Neural crest cell (in vitro differentiated cells): ENCODE results near the gene ASB2. TPM values are rescaled to one million over a fixed set of nuclear protein-coding genes. Genes with fewer than 3 reads are reported as not detected.

Experiments
- DNase-seq: peaks from one replicate; pipeline ENCODE4 v3.0.0; 2021; ENCODE audit warnings: low read depth, mixed read lengths, low spot score
- H3K27ac Mint-ChIP-seq: one replicate; pipeline ENCODE4 v1.8.0; 2021; ENCODE audit warnings: mild to moderate bottlenecking, mixed read lengths; ENCODE audit not compliant: unreplicated experiment
- H3K27me3 Mint-ChIP-seq: 2 replicates; pipeline ENCODE4 v1.8.0; 2021; ENCODE audit warnings: low read depth, mild to moderate bottlenecking, mixed read lengths
- H3K36me3 Mint-ChIP-seq: 2 replicates; pipeline ENCODE4 v1.8.0; 2021; ENCODE audit warnings: low read depth, mild to moderate bottlenecking, mixed read lengths
- H3K4me1 Mint-ChIP-seq: 2 replicates; pipeline ENCODE4 v1.8.0; 2021; ENCODE audit warnings: mixed read lengths
- H3K4me3 Mint-ChIP-seq: one replicate; pipeline ENCODE4 v1.8.0; 2021; ENCODE audit warnings: mild to moderate bottlenecking, mixed read lengths
- H3K9me3 Mint-ChIP-seq: 2 replicates; pipeline ENCODE4 v1.8.0; 2021; ENCODE audit warnings: mixed read lengths
- CTCF ChIP-seq: fragments of 200-600 bp; sonication (generic); conservative IDR thresholded peaks from 2 replicates; pipeline ENCODE4 v1.5.0; 2021; ENCODE audit warnings: antibody characterized with exemption, mild to moderate bottlenecking
- total RNA-seq: library from RNA; stranded (reverse); gene quantifications from 2 replicates; pipeline ENCODE4 v1.2.1, GENCODE V29; 2021

The ASB2 gene
- total RNA-seq, 1 donor from 2014 or later: 3.5 TPM

GRCh38 chr14:94016446-94016976, 40.1 kb upstream of the ASB2 start:
- H3K27ac Mint-ChIP-seq: no peak overlapping the region
- H3K4me3 Mint-ChIP-seq: no peak overlapping the region
- H3K36me3 Mint-ChIP-seq: no peaks in the 10 kb centered on the region
- H3K4me1 Mint-ChIP-seq: no peaks in the 10 kb centered on the region
- no peak for TF ChIP-seq CTCF
- H3K27me3 Mint-ChIP-seq: peaks cover 4% of the 10 kb centered on the region
- no peak for DNase-seq
- H3K9me3 Mint-ChIP-seq: no peaks in the 10 kb centered on the region

GRCh38 chr14:94015223-94015622, 38.9 kb upstream of the ASB2 start:
- Mint-ChIP-seq H3K4me1 (no peaks in the 10 kb centered on the region), H3K27ac (no peak overlapping the region), H3K4me3 (no peak overlapping the region), H3K9me3 (no peaks in the 10 kb centered on the region), H3K27me3 (peaks cover 4% of the 10 kb centered on the region), H3K36me3 (no peaks in the 10 kb centered on the region)
- TF ChIP-seq CTCF: no peak
- DNase-seq: no peak

GRCh38 chr14:94014382-94014781, 38.0 kb upstream of the ASB2 start:
- Mint-ChIP-seq H3K27ac (peak overlapping the region; percentile 78), H3K4me1 (no peaks in the 10 kb centered on the region), H3K4me3 (no peak overlapping the region), H3K27me3 (peaks cover 9% of the 10 kb centered on the region), H3K9me3 (no peaks in the 10 kb centered on the region), H3K36me3 (no peaks in the 10 kb centered on the region)
- TF ChIP-seq CTCF: no peak
- no peak for DNase-seq

- Mint-ChIP-seq H3K36me3 (no peaks in the 10 kb centered on the region), H3K9me3 (no peaks in the 10 kb centered on the region), H3K4me3 (no peak overlapping the region), H3K27me3 (peaks cover 10% of the 10 kb centered on the region), H3K4me1 (no peaks in the 10 kb centered on the region), H3K27ac (no peak overlapping the region)
- TF ChIP-seq CTCF: no peak
- no peak for DNase-seq
These were observed 35.4 kb upstream of the ASB2 start for GRCh38 chr14:94011795-94012194.

GRCh38 chr14:94010625-94011024, 34.3 kb upstream of the ASB2 start:
- no peaks in the 10 kb centered on the region for H3K36me3 Mint-ChIP-seq
- no peak for TF ChIP-seq CTCF
- no peaks in the 10 kb centered on the region for H3K4me1 Mint-ChIP-seq
- peaks cover 10% of the 10 kb centered on the region for H3K27me3 Mint-ChIP-seq
- no peak for DNase-seq
- H3K27ac Mint-ChIP-seq: no peak overlapping the region
- H3K4me3 Mint-ChIP-seq: no peak overlapping the region
- H3K9me3 Mint-ChIP-seq: no peaks in the 10 kb centered on the region

GRCh38 chr14:94009767-94010166, 33.4 kb upstream of the ASB2 start:
- no peaks in the 10 kb centered on the region for H3K4me1 Mint-ChIP-seq
- no peak overlapping the region for H3K27ac Mint-ChIP-seq
- no peak for DNase-seq
- H3K9me3 Mint-ChIP-seq: no peaks in the 10 kb centered on the region
- TF ChIP-seq CTCF: no peak
- peaks cover 13% of the 10 kb centered on the region for H3K27me3 Mint-ChIP-seq
- H3K4me3 Mint-ChIP-seq: no peak overlapping the region
- H3K36me3 Mint-ChIP-seq: no peaks in the 10 kb centered on the region
